Femur (tissue), 1 donor: ENCODE data around the gene VWA1.
"Not testable (repeated sequence)": the region's sequence is repeated elsewhere in the genome, so short reads cannot be mapped to it uniquely, and the experiment has no call there.

Experiments
- DNase-seq: peaks from one replicate; pipeline ENCODE4 v3.0.0-alpha.2; 2017

VWA1 gene

GRCh38 chr1:1459711-1460110, 24.2 kb downstream of the VWA1 start:
- DNase-seq = not testable (repeated sequence)

DNA sequence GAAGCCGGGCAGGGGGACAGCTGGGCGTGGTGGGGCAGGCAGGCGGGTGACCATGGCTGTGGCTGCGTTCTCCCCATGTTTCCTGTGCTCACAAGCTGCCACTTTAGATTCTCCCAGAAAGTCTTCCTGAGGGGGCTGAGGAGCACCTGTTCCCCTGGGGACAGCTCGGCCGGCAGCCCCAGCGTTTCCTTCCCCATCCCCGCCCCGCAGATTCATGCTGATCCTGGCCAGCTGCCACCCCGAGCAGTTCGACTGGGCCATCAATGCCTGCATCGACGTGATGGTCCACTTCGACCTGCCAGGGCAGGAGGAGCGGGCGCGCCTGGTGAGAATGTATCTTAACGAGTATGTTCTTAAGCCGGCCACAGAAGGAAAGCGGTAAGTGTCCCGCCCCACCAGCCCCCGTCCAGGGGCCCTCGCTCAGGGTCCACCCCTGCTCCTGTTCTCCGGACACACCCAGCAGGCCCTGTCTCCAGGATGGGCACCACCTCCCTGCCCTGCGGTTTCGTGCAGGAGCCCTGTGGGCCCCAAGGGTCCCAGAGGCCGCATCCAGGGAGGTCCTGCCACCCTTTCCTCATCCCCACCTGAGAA, 25.1 kb downstream of the VWA1 start:
- DNase-seq = no peak

- no peak for DNase-seq
Observed at GRCh38 chr1:1461721-1462317, 26.3 kb downstream of the VWA1 start.

DNA sequence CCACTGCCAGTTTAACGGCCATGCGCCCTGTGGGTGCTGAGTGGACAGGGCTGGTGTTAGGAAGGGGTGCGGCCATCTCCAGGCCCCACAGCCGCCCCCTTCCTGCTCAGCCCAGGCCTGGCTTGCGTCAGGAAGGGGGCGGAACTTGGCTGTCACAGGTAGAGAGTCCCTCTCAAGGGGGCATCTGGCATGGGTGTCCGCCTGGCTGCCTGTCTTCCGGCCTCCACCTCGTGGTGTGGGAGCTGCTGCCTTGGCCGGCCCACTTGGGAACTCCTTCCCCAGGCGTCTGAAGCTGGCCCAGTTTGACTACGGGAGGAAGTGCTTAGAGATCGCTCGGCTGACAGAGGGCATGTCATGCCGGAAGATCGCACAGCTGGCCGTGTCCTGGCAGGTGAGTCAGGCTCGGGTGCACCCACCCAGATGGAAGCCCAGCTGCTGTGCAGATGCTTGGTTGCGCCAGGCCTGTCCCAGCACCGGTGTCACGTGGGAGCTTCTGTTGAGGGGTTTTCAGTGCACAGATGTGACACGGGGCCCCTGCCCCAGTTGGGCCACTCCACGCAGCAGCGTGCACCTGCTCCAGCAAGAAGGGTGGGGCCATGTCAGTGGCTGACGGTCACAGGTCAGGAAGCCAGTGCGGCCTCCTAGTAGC, 27.0 kb downstream of the VWA1 start:
- no peak for DNase-seq

GRCh38 chr1:1463312-1463711, 27.8 kb downstream of the VWA1 start:
- no peak for DNase-seq

GRCh38 chr1:1468196-1468985, 32.9 kb downstream of the VWA1 start:
- not testable (repeated sequence) for DNase-seq

- DNase-seq = no peak
Observed at GRCh38 chr1:1470626-1471388, 35.3 kb downstream of the VWA1 start.

- peak; percentile 97 for DNase-seq
Observed at GRCh38 chr1:1471389-1472052, 36.0 kb downstream of the VWA1 start, which contains the start of gene ATAD3B. ATAD3B (plus strand) TSS chr1:1471765; CDS start chr1:1471885, 120 bp downstream.

GRCh38 chr1:1472053-1472876, 36.8 kb downstream of the VWA1 start:
- not testable (repeated sequence) for DNase-seq

- DNase-seq = not testable (repeated sequence)
Observed at GRCh38 chr1:1476011-1476410, 40.5 kb downstream of the VWA1 start.

DNA sequence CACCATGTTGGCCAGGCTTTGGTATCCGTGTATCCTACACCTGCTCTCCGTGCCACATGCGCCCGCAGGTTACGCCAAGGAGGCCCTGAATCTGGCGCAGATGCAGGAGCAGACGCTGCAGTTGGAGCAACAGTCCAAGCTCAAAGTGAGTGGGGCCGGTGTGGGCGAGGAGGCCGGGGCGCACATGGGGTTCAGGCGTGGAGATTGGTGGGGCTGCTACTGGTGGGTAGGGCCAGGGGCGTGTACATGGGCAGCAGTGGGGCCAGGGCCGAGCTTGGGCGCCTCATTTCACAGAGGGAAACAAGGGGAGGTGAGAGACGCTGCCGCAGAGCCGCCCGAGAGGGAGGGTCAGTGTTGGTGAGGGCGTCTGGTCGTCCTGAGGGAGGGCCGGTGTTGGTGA, 41.7 kb downstream of the VWA1 start:
- no peak for DNase-seq

- DNase-seq = no peak
Observed at GRCh38 chr1:1479547-1480487, 44.3 kb downstream of the VWA1 start.

- not testable (repeated sequence) for DNase-seq
Observed at GRCh38 chr1:1480488-1480867, 45.0 kb downstream of the VWA1 start.

GRCh38 chr1:1481811-1482210, 46.3 kb downstream of the VWA1 start:
- not testable (repeated sequence) for DNase-seq

DNA sequence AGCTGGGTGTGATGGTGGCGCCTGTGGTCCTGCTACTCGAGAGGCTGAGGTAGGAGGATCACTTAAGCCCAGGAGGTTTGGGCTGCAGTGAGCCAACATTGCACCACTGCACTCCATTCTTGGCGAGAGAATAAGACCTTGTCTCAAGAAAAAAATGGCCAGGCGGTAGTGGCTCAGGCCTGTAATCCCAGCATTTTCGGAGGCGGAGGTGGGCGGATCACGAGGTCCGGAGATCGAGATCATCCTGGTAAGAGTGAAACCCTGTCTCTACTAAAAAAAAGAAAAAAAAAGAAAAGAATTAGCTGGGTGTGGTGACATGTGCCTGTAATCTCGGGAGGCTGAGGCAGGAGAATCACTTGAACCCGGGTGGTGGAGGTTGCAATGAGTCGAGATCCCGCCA, 47.4 kb downstream of the VWA1 start:
- DNase-seq = no peak

DNA sequence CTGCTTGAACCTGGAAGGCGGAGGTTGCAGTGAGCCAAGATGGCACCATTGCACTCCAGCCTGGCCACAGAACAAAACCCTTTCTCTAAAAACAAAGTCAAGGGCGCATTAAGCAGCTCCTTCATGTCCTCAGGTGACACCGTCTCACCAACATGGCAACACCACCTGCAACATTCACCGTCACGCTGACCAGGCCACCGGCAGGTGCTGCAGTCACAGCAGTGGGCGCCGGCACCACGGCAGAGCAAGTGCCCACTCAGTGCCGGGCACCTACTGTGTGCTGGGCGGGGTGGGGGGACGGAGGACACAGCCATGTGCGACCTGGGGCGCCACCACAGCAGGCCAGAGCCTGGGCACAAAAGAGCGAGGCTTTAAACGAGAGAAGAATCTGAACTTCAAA, 48.2 kb downstream of the VWA1 start:
- no peak for DNase-seq

DNA sequence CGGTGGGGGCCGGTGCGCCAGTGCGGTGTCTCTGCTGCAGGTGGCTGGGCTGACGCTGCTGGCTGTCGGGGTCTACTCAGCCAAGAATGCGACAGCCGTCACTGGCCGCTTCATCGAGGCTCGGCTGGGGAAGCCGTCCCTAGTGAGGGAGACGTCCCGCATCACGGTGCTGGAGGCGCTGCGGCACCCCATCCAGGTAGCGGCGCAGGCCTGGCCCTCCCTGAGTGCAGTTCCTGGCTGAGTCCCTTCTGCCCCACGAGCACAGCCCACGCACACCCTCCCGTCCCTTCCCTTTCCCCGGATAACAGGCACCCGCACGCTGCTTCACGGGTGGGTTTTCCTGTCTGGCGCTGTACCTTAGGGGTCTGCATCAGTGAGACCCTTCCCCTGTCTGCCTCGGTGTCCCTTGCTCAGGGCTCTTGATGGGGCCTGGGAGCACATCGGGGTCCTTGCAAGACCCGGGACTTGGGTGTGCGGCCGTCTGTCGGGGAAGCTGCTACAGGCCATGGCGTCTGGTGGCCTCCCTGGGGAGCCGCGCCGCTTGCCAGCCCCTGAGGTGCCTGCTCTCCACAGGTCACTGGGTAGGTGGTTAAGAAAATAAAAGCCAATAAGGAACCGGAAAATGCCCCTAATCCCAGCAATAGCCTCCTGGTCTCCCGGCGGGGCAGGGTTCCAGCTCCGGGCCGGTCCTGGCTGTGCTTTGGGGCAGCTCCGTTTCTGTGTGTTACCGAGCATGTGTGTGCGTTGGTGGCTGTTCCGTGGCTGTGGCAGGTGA, 49.7 kb downstream of the VWA1 start:
- not testable (repeated sequence) for DNase-seq

GRCh38 chr1:1485755-1486317, 50.3 kb downstream of the VWA1 start:
- DNase-seq = not testable (repeated sequence)

- no peak for DNase-seq
Observed at GRCh38 chr1:1487701-1488100, 52.2 kb downstream of the VWA1 start.
